Measurements from ENCODE around the gene NID1. TPM values are rescaled to one million over a fixed set of nuclear protein-coding genes. Genes with fewer than 3 reads are reported as not detected.

Gene NID1
- total RNA-seq, 6 experiments from 2014 or later: 45.7 to 67.1 (median 59.1) TPM

- TF ChIP-seq, protein P1, sequence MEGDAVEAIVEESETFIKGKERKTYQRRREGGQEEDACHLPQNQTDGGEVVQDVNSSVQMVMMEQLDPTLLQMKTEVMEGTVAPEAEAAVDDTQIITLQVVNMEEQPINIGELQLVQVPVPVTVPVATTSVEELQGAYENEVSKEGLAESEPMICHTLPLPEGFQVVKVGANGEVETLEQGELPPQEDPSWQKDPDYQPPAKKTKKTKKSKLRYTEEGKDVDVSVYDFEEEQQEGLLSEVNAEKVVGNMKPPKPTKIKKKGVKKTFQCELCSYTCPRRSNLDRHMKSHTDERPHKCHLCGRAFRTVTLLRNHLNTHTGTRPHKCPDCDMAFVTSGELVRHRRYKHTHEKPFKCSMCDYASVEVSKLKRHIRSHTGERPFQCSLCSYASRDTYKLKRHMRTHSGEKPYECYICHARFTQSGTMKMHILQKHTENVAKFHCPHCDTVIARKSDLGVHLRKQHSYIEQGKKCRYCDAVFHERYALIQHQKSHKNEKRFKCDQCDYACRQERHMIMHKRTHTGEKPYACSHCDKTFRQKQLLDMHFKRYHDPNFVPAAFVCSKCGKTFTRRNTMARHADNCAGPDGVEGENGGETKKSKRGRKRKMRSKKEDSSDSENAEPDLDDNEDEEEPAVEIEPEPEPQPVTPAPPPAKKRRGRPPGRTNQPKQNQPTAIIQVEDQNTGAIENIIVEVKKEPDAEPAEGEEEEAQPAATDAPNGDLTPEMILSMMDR (IDR thresholded peaks at IDR 0.05): peak in 2 of 4 donors; percentile 21 to 28
- no peak for TF ChIP-seq POLR2A (IDR thresholded peaks at IDR 0.05)
- no peaks in the 10 kb centered on the region for H3K9me3 ChIP-seq
- H3K36me3 ChIP-seq: no peaks in the 10 kb centered on the region
- H3K27ac ChIP-seq: peak overlapping the region; percentile 55 to 75 (median 67)
- peak overlapping the region in 2 of 3 donors; percentile 25 to 30 for H3K4me3 ChIP-seq
- peaks cover 0 to 63% (median 18%) of the 10 kb centered on the region in 4 donors for H3K4me1 ChIP-seq
- ATAC-seq: peak; percentile 37 to 52 (median 48)
- intact Hi-C loops (cut with DNase I): no loop called here
- no peak for DNase-seq
- 33% methylated on average over 5 of the region's 5 CpGs for WGBS (ENCODE audit: insufficient coverage, low coverage, low lambda C conversion rate, missing lambda C conversion rate)
- H3K27me3 ChIP-seq: no peaks in the 10 kb centered on the region
Measured at GRCh38 chr1:235946571-235946981, 118.3 kb downstream of the NID1 start.

DNA sequence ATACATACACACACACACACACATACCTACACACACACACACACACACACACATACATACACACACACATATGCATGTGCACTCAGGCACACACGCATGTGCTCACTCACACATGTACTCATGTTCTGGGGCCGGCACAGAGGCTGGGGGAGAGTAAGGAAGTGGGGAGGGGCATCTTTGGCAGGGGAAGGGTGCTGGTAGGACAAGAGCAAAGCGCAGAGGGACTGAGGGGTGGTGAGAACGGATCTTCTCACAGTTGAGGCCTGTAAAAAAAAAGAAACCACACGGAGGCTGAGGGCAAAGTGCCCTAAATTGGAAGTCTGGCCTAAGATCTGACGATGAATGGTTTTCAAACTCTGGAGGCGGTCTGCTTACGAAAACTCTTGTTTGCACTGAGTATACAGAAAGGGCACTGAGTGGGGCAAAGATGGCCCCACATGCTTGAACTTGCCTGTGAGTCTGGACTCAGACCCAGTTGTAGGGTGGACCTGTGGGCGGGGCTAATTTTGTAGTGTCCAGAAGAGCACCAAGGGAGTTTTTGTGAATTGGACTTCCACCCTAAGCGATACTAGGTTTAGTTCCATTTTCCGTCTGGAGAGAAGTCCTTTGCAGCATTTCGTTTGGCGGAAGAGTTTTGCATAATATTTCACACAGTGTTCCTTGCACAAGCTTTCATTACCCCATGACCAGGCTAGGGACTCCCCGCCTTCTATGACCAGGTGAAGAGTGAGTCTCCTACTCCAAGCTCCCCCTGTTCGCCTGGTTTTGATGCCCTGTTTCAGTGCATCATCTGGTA lies 118.9 kb downstream of the NID1 start:
- Histone ChIP-seq H3K4me1 (peaks cover 0 to 68% (median 18%) of the 10 kb centered on the region in 4 donors), H3K36me3 (no peaks in the 10 kb centered on the region), H3K9me3 (no peaks in the 10 kb centered on the region), H3K27ac (peak overlapping the region; percentile 55 to 75 (median 67)), H3K4me3 (peak overlapping the region in 2 of 3 donors; percentile 25 to 30), H3K27me3 (no peaks in the 10 kb centered on the region)
- no peak for TF ChIP-seq POLR2A (IDR thresholded peaks at IDR 0.05)
- TF ChIP-seq, protein P1 (IDR thresholded peaks at IDR 0.05): no peak
- WGBS (ENCODE audit: insufficient coverage, low coverage, low lambda C conversion rate, missing lambda C conversion rate): 23% methylated on average over 15 of the region's 15 CpGs
- peak; percentile 78 to 95 (median 90) for DNase-seq
- peak; percentile 86 to 90 (median 88) for ATAC-seq
- intact Hi-C loops (cut with DNase I): no loop called here

GRCh38 chr1:235943581-235944114 lies 121.2 kb downstream of the NID1 start:
- Histone ChIP-seq H3K27ac (peak overlapping the region in 1 of 3 donors; percentile 75), H3K9me3 (no peaks in the 10 kb centered on the region), H3K4me3 (no peak overlapping the region), H3K4me1 (peaks cover 0 to 70% (median 18%) of the 10 kb centered on the region in 4 donors), H3K27me3 (no peaks in the 10 kb centered on the region), H3K36me3 (no peaks in the 10 kb centered on the region)
- DNase-seq (peak in 1 of 3 donors; percentile 42), ATAC-seq (no peak)
- WGBS (ENCODE audit: insufficient coverage, low coverage, low lambda C conversion rate, missing lambda C conversion rate): 56% methylated on average over 9 of the region's 9 CpGs
- TF ChIP-seq, protein P1 (IDR thresholded peaks at IDR 0.05): no peak
- no peak for TF ChIP-seq POLR2A (IDR thresholded peaks at IDR 0.05)
- intact Hi-C loops (cut with DNase I): no loop called here

DNA sequence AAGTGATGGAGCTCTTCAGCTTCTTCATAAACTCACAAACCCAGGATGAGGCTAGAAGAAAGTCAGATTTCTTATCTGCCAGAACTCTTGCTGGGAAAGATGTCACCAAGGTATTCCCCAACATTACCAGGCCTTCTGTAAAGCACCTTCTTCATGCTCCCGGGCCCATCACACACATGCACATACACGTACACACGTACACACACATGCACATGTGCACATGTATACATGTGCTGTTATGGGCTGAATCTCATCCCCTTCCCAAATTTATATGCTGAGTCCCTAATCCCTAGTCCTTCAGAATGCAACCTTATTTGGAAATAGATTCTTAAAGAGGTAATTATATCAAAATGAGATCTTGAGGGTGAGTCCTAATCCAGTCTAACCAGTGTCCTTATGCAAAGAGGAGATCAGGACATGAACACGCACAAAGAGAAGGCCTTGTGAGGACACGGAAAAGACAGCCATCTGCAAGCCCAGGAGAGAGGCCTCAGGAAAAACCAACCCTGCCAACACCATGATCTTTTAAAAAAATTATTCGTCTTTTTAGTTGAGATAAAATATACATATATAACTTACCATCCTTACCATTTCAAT lies 121.8 kb downstream of the NID1 start:
- H3K36me3 ChIP-seq: no peaks in the 10 kb centered on the region
- no peaks in the 10 kb centered on the region for H3K27me3 ChIP-seq
- DNase-seq (peak in 1 of 3 donors; percentile 33), ATAC-seq (no peak)
- no peaks in the 10 kb centered on the region for H3K9me3 ChIP-seq
- intact Hi-C loops (cut with DNase I): no loop called here
- WGBS (ENCODE audit: insufficient coverage, low coverage, low lambda C conversion rate, missing lambda C conversion rate): 88% methylated on average over 5 of the region's 6 CpGs
- H3K4me3 ChIP-seq: no peak overlapping the region
- peaks cover 0 to 65% (median 16%) of the 10 kb centered on the region in 4 donors for H3K4me1 ChIP-seq
- peak overlapping the region in 1 of 3 donors; percentile 71 for H3K27ac ChIP-seq
- no peak for TF ChIP-seq POLR2A (IDR thresholded peaks at IDR 0.05)
- TF ChIP-seq, protein P1 (IDR thresholded peaks at IDR 0.05): no peak
